NK-92 (cell line): Measurements from ENCODE around the gene TIAM1.

ENCODE experiments used
- DNase-seq: peaks from one replicate; lab custom pipeline; 2025; ENCODE audit not compliant: unreplicated experiment; lab: John Stamatoyannopoulos, UW

The TIAM1 gene

GRCh38 chr21:31137960-31138359, 206.1 kb downstream of the TIAM1 start:
- no peak for DNase-seq

GRCh38 chr21:31136891-31137290, 207.2 kb downstream of the TIAM1 start:
- no peak for DNase-seq

GRCh38 chr21:31135531-31136184, 208.4 kb downstream of the TIAM1 start:
- no peak for DNase-seq

- no peak for DNase-seq
These were observed 210.7 kb downstream of the TIAM1 start for GRCh38 chr21:31133243-31133830.

GRCh38 chr21:31132574-31133242, 211.4 kb downstream of the TIAM1 start:
- no peak for DNase-seq

GRCh38 chr21:31130821-31131220, 213.2 kb downstream of the TIAM1 start:
- DNase-seq = no peak

- no peak for DNase-seq
These were observed 215.8 kb downstream of the TIAM1 start for GRCh38 chr21:31128234-31128633.

- DNase-seq = no peak
These were observed 220.1 kb downstream of the TIAM1 start for GRCh38 chr21:31124010-31124409.

- no peak for DNase-seq
These were observed 224.9 kb downstream of the TIAM1 start for GRCh38 chr21:31119199-31119598.

- no peak for DNase-seq
These were observed 226.7 kb downstream of the TIAM1 start for GRCh38 chr21:31117128-31117916.

- no peak for DNase-seq
These were observed 228.8 kb downstream of the TIAM1 start for GRCh38 chr21:31115249-31115648.

GRCh38 chr21:31111093-31111492, 233.0 kb downstream of the TIAM1 start:
- no peak for DNase-seq

- DNase-seq = no peak
These were observed 233.6 kb downstream of the TIAM1 start for GRCh38 chr21:31110430-31110829.

GRCh38 chr21:31107871-31108270, 236.2 kb downstream of the TIAM1 start:
- DNase-seq = no peak

GRCh38 chr21:31107176-31107785, 236.8 kb downstream of the TIAM1 start:
- DNase-seq = no peak

- no peak for DNase-seq
These were observed 240.3 kb downstream of the TIAM1 start for GRCh38 chr21:31103571-31104265.

GRCh38 chr21:31103163-31103562, 240.9 kb downstream of the TIAM1 start:
- DNase-seq = no peak

- DNase-seq = no peak
These were observed 244.9 kb downstream of the TIAM1 start for GRCh38 chr21:31099122-31099521.

GRCh38 chr21:31098576-31099005, 245.5 kb downstream of the TIAM1 start:
- DNase-seq = no peak

GRCh38 chr21:31092832-31093625, 251.0 kb downstream of the TIAM1 start:
- DNase-seq = no peak
